Measurements from ENCODE around the gene CYB5B. TPM values are rescaled to one million over a fixed set of nuclear protein-coding genes. Genes with fewer than 3 reads are reported as not detected.

The CYB5B gene
- total and polyA plus RNA-seq, 2 donors from 2014 or later, result 89.0 to 111 TPM

DNA sequence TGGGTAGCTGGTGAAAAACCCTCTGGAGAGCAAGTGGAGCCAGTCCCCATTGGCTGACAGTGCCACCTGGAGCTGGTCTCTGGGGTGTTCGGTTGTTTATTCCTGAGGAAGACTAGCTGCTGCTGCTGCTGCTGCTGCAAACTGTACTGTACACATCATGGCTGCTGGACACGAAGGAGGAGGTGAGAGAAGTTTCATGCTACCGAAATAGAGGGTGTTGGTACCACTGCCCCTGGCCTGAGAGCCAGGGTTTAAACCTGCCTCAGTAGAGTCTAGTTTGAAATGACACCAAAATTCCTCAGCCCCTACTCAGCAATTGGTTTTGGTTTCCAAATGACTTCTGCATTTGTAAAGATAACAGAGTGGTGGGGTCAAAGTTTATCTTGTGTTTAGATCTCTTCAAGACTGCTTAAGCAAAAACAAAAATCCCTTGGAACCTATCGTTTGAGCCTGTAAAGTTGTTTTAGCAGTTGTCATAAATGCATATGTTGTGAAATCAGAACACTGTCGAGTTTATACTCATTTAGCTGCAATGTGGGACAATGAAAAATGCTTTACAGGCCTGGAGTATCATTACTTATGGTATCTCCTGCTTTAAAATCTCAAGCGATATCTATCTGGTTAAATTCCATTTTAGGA lies 40.8 kb downstream of the CYB5B start:
- Histone ChIP-seq H3K27ac (ENCODE audit: low read depth in 2 of 2, low read length in 2 of 2) (no peak overlapping the region), H3K9ac (ENCODE audit: low read length in 3 of 3) (no peak overlapping the region), H3K27me3 (ENCODE audit: control insufficient read depth, insufficient read depth, low read length) (no peaks in the 10 kb centered on the region), H3K9me3 (ENCODE audit: control insufficient read depth in 2 of 3, insufficient read depth in 1 of 3, low read length in 3 of 3) (no peaks in the 10 kb centered on the region), H3K36me3 (ENCODE audit: control insufficient read depth in 2 of 3, insufficient read depth in 3 of 3, low read length in 3 of 3) (peaks cover 2 to 5% (median 4%) of the 10 kb centered on the region in 3 donors), H3K4me1 (ENCODE audit: control insufficient read depth in 2 of 3, insufficient read depth in 2 of 3, low read depth in 1 of 3, low read length in 3 of 3) (peaks cover 0 to 7% (median 4%) of the 10 kb centered on the region in 3 donors), H3K4me3 (ENCODE audit: low read length in 3 of 3) (no peak overlapping the region)
- DNase-seq (no peak), FAIRE-seq (no peak)
- TF ChIP-seq, protein P1, sequence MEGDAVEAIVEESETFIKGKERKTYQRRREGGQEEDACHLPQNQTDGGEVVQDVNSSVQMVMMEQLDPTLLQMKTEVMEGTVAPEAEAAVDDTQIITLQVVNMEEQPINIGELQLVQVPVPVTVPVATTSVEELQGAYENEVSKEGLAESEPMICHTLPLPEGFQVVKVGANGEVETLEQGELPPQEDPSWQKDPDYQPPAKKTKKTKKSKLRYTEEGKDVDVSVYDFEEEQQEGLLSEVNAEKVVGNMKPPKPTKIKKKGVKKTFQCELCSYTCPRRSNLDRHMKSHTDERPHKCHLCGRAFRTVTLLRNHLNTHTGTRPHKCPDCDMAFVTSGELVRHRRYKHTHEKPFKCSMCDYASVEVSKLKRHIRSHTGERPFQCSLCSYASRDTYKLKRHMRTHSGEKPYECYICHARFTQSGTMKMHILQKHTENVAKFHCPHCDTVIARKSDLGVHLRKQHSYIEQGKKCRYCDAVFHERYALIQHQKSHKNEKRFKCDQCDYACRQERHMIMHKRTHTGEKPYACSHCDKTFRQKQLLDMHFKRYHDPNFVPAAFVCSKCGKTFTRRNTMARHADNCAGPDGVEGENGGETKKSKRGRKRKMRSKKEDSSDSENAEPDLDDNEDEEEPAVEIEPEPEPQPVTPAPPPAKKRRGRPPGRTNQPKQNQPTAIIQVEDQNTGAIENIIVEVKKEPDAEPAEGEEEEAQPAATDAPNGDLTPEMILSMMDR (IDR thresholded peaks at IDR 0.05; ENCODE audit: borderline replicate concordance, extremely low read depth, insufficient read depth), result no peak
- intact Hi-C loops (cut with DNase I), result no loop called here

DNA sequence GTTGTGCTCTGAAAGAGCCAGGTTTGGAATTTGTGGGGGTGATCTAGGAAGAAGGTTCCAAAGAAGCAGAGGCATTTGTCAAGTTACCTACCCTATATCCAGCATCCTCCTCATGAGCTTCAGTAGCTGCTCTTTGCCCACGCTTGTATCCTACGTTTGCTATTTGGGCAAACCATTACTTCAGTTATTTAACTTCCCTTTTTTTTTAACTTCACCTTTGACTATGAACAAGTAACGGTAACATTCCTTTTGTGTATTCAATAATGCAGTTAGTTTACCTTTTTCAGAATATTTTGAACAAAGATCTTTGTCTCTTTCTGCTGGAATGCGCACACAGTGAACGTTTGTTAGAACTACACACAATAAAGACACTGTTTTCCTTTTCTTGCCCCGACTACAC lies 41.5 kb downstream of the CYB5B start:
- intact Hi-C loops (cut with DNase I), result no loop called here
- H3K27ac ChIP-seq (ENCODE audit: low read depth in 2 of 2, low read length in 2 of 2), result no peak overlapping the region

DNA sequence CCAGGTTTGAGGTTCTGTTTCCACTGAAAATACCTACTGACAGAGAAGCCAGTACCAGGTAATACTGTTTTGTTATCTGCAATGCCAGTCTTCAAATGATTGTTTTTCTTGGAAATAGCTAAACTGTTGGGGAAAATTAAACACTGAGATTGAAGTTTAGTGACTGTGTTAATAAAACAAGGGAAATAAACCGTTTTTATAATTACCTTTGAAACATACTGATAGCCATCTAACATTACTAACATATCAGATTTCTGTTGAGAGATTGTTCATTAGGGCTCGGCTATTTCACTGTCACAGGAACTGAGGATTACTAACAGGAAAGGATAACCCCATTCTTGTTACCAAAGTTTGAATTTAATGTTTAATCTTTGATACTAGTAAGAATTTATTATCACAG lies 42.1 kb downstream of the CYB5B start:
- intact Hi-C loops (cut with DNase I), result no loop called here
- Histone ChIP-seq H3K36me3 (ENCODE audit: control insufficient read depth in 2 of 3, insufficient read depth in 3 of 3, low read length in 3 of 3) (peaks cover 2 to 5% (median 4%) of the 10 kb centered on the region in 3 donors), H3K9me3 (ENCODE audit: control insufficient read depth in 2 of 3, insufficient read depth in 1 of 3, low read length in 3 of 3) (no peaks in the 10 kb centered on the region), H3K4me3 (ENCODE audit: low read length in 3 of 3) (no peak overlapping the region), H3K27ac (ENCODE audit: low read depth in 2 of 2, low read length in 2 of 2) (no peak overlapping the region), H3K9ac (ENCODE audit: low read length in 3 of 3) (no peak overlapping the region), H3K4me1 (ENCODE audit: control insufficient read depth in 2 of 3, insufficient read depth in 2 of 3, low read depth in 1 of 3, low read length in 3 of 3) (peaks cover 0 to 7% (median 4%) of the 10 kb centered on the region in 3 donors), H3K27me3 (ENCODE audit: control insufficient read depth, insufficient read depth, low read length) (no peaks in the 10 kb centered on the region)
- no peak for DNase-seq
- no peak for FAIRE-seq
- TF ChIP-seq, protein P1 (IDR thresholded peaks at IDR 0.05; ENCODE audit: borderline replicate concordance, extremely low read depth, insufficient read depth), result no peak

More for the DNA sequence above, 41.5 kb downstream of the CYB5B start:
- peaks cover 0 to 7% (median 4%) of the 10 kb centered on the region in 3 donors for H3K4me1 ChIP-seq (ENCODE audit: control insufficient read depth in 2 of 3, insufficient read depth in 2 of 3, low read depth in 1 of 3, low read length in 3 of 3)
- H3K36me3 ChIP-seq (ENCODE audit: control insufficient read depth in 2 of 3, insufficient read depth in 3 of 3, low read length in 3 of 3), result peaks cover 2 to 5% (median 4%) of the 10 kb centered on the region in 3 donors
- DNase-seq (no peak), FAIRE-seq (no peak)
- no peaks in the 10 kb centered on the region for H3K27me3 ChIP-seq (ENCODE audit: control insufficient read depth, insufficient read depth, low read length)
- no peaks in the 10 kb centered on the region for H3K9me3 ChIP-seq (ENCODE audit: control insufficient read depth in 2 of 3, insufficient read depth in 1 of 3, low read length in 3 of 3)
- no peak overlapping the region for H3K9ac ChIP-seq (ENCODE audit: low read length in 3 of 3)
- H3K4me3 ChIP-seq (ENCODE audit: low read length in 3 of 3), result no peak overlapping the region
- TF ChIP-seq, protein P1 (IDR thresholded peaks at IDR 0.05; ENCODE audit: borderline replicate concordance, extremely low read depth, insufficient read depth), result no peak
